Fibroblast of lung (primary cell): ENCODE results near the gene FCER1G. TPM values are rescaled to one million over a fixed set of nuclear protein-coding genes. Genes with fewer than 3 reads are reported as not detected.

Experiments
- DNase-seq, 2 donors: peaks; one replicate each; pipeline versions ENCODE4 v3.0.0 to v3.0.0-alpha.2; 2010; ENCODE audit warnings: low read depth in 2 of 2
- H2AFZ ChIP-seq: 2 replicates; pipeline ENCODE4 v1.5.1; 2012; ENCODE audit warnings: low read length, control low read depth, inconsistent platforms
- H3K27ac ChIP-seq: 2 replicates; pipeline ENCODE4 v1.5.1; 2011; ENCODE audit warnings: low read length, control low read depth; ENCODE audit not compliant: insufficient read depth
- H3K27me3 ChIP-seq: 2 replicates; pipeline ENCODE4 v1.5.1; 2011; ENCODE audit warnings: mild to moderate bottlenecking, low read length; ENCODE audit not compliant: control insufficient read depth, insufficient read depth
- H3K36me3 ChIP-seq: 2 replicates; pipeline ENCODE4 v1.5.1; 2011; ENCODE audit warnings: low read length; ENCODE audit not compliant: control insufficient read depth, insufficient read depth
- H3K4me1 ChIP-seq: 2 replicates; pipeline ENCODE4 v1.5.1; 2011; ENCODE audit warnings: low read length; ENCODE audit not compliant: control insufficient read depth, insufficient read depth; ENCODE audit errors: extremely low read depth
- H3K4me2 ChIP-seq: 2 replicates; pipeline ENCODE4 v1.5.1; 2011; ENCODE audit warnings: low read length, control low read depth; ENCODE audit not compliant: insufficient read depth; ENCODE audit errors: extremely low read depth
- H3K4me3 ChIP-seq, 4 experiments: fragments of 200-600 bp in 1 of 4; sonication (generic) in 1 of 4; replicated peaks in 1 of 4; 2 replicates each; pipeline ENCODE4 v1.5.1; 2011 to 2016; ENCODE audit warnings: low read length in 4 of 4, low read depth in 3 of 4, mild to moderate bottlenecking in 3 of 4, control low read depth in 2 of 4, inconsistent platforms in 1 of 4, mixed read lengths in 1 of 4; ENCODE audit not compliant: insufficient read depth in 1 of 4; ENCODE audit errors: control extremely low read depth in 1 of 4
- H3K79me2 ChIP-seq: 2 replicates; pipeline ENCODE4 v1.5.1; 2012; ENCODE audit warnings: mild to moderate bottlenecking, low read length, inconsistent platforms; ENCODE audit not compliant: control insufficient read depth, insufficient read depth
- H3K9ac ChIP-seq: 2 replicates; pipeline ENCODE4 v1.5.1; 2011; ENCODE audit warnings: mild to moderate bottlenecking, low read length, control low read depth; ENCODE audit not compliant: insufficient read depth
- H3K9me3 ChIP-seq: 2 replicates; pipeline ENCODE4 v1.5.1; 2012; ENCODE audit warnings: low read depth, low read length; ENCODE audit not compliant: control insufficient read depth, insufficient read depth
- H4K20me1 ChIP-seq: 2 replicates; pipeline ENCODE4 v1.5.1; 2011; ENCODE audit warnings: low read length; ENCODE audit not compliant: control insufficient read depth, insufficient read depth; ENCODE audit errors: extremely low read depth
- EZH2 ChIP-seq: IDR thresholded peaks from 2 replicates; pipeline ENCODE4 v1.5.1; 2012; ENCODE audit warnings: low read length, control low read depth, mild to moderate bottlenecking; ENCODE audit errors: missing control alignments
- polyA plus RNA-seq, 2 donors: library from polyadenylated mRNA; depleted of rRNA in 1 of 2; stranded (reverse) in 1 of 2; unstranded in 1 of 2; fragments of >200 nt; gene quantifications; 2 replicates each; pipeline ENCODE4 v1.2.1, GENCODE V29; 2011 to 2012; ENCODE audit warnings: missing spikeins in 1 of 2
- total RNA-seq: library from RNA; depleted of rRNA; stranded (reverse); fragments of >200 nt; gene quantifications from 2 replicates; pipeline ENCODE4 v1.2.1, GENCODE V29; 2014
- TF ChIP-seq, protein P1 (sequence below), 2 donors: IDR thresholded peaks in 1 of 2; conservative IDR thresholded peaks in 1 of 2; 1 replicate in 1 of 2; 2 replicates in 1 of 2; pipeline ENCODE4 v1.5.1; 2011 to 2012; ENCODE audit warnings: low read length in 2 of 2, control low read depth in 1 of 2, inconsistent platforms in 1 of 2, low read depth in 1 of 2, mild to moderate bottlenecking in 1 of 2

Gene FCER1G
- total and polyA plus RNA-seq, 2 donors (not counting 1 experiment from before 2014, with no cell fraction given), result 0.85 TPM; not detected in 1

DNA sequence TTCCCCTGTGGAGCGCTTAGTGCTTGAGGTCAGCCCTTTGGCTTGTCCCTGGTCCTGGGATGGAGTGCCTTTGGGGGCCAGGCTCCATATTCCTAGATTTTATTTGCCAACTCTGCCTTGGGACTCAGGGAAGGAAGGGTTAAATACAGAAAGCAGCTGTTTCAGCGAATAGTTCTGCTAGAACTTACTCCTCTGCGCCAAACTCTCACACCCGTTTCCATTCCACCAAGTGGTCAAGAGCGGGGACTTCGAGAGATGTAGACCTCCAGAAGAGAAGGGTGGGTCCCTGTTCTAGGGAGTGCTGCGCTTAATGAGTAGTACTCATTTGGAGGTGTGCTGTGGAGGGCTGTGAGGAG, 10.1 kb downstream of the FCER1G start:
- no peak for TF ChIP-seq EZH2
- TF ChIP-seq, protein P1, sequence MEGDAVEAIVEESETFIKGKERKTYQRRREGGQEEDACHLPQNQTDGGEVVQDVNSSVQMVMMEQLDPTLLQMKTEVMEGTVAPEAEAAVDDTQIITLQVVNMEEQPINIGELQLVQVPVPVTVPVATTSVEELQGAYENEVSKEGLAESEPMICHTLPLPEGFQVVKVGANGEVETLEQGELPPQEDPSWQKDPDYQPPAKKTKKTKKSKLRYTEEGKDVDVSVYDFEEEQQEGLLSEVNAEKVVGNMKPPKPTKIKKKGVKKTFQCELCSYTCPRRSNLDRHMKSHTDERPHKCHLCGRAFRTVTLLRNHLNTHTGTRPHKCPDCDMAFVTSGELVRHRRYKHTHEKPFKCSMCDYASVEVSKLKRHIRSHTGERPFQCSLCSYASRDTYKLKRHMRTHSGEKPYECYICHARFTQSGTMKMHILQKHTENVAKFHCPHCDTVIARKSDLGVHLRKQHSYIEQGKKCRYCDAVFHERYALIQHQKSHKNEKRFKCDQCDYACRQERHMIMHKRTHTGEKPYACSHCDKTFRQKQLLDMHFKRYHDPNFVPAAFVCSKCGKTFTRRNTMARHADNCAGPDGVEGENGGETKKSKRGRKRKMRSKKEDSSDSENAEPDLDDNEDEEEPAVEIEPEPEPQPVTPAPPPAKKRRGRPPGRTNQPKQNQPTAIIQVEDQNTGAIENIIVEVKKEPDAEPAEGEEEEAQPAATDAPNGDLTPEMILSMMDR (conservative IDR thresholded peaks at IDR 0.05 in 1 of 2, IDR thresholded peaks at IDR 0.05 in 1 of 2; ENCODE audit: low read depth in 1 of 2, low read length in 2 of 2), result no peak
- Histone ChIP-seq H4K20me1 (no peaks in the 10 kb centered on the region), H3K79me2 (no peaks in the 10 kb centered on the region), H3K9me3 (no peaks in the 10 kb centered on the region), H3K9ac (no peak overlapping the region), H3K4me2 (peak overlapping the region; percentile 59), H3K36me3 (peaks cover 8% of the 10 kb centered on the region), H3K27me3 (no peaks in the 10 kb centered on the region), H2AFZ (peak overlapping the region; percentile 84), H3K4me3 (peak overlapping the region in 1 of 4 experiments; percentile 7), H3K27ac (peak overlapping the region; percentile 9), H3K4me1 (peaks cover 6% of the 10 kb centered on the region)
- peak in 1 of 2 donors; percentile 20 for DNase-seq

DNA sequence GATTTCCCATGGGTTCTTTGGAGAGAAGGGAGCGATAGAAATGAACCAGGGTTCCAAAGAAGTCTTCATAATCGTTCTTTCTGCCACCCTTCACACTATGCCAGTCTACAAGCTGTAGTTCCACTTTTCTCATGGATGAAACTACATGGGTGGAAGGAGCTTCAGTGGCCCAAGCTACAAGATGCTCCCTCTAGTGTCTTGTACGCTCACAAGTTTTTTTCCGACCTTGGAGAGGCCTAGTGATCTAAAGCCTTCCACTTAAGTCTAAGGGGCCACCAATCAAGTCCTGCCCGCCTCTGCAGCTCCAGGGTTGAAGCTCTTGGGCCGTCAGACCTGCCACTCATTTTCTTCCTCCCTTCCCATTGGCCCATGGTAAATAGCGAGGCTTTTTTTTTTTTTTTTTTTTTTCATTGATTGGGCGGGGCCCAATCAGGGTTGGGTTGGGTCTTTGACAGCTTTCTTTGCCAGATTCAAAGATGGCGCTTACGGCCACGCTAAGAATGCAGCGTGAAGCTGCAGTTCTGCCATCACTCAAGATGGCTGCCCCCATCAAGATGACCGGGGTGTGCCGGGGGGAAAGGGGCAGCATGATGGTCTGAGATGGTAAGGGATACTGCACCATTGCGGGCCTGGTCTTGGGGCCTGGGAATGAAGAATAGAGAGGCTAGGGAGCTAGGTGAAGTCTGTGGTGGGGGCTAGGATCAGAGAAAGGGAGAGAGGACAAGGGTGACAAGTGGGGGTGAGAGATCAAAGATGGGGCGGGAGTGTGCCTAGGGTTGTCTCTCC, 10.6 kb downstream of the FCER1G start, which contains the start of gene TOMM40L:
TOMM40L (plus strand) TSS at position 527 of the 786 bp plus-strand sequence. CDS start 430 bp downstream, outside the sequence.
- no peaks in the 10 kb centered on the region for H3K79me2 ChIP-seq
- peaks cover 6% of the 10 kb centered on the region for H3K4me1 ChIP-seq
- TF ChIP-seq, protein P1 (conservative IDR thresholded peaks at IDR 0.05 in 1 of 2, IDR thresholded peaks at IDR 0.05 in 1 of 2; ENCODE audit: low read depth in 1 of 2, low read length in 2 of 2), result peak; percentile 65 to 77
- no peak for TF ChIP-seq EZH2
- peak within 1 kb of the TSS; percentile 98 for H3K4me2 ChIP-seq
- no peaks in the 10 kb centered on the region for H3K9me3 ChIP-seq
- peaks cover 8% of the 10 kb centered on the region for H3K36me3 ChIP-seq
- H2AFZ ChIP-seq, result peak within 1 kb of the TSS; percentile 96
- peak within 1 kb of the TSS; percentile 74 to 98 (median 88) for H3K4me3 ChIP-seq
- no peaks in the 10 kb centered on the region for H3K27me3 ChIP-seq
- peak within 1 kb of the TSS; percentile 62 for H3K27ac ChIP-seq
- peak; percentile 99 to 100 for DNase-seq
- H3K9ac ChIP-seq, result peak within 1 kb of the TSS; percentile 57
- no peaks in the 10 kb centered on the region for H4K20me1 ChIP-seq

DNA sequence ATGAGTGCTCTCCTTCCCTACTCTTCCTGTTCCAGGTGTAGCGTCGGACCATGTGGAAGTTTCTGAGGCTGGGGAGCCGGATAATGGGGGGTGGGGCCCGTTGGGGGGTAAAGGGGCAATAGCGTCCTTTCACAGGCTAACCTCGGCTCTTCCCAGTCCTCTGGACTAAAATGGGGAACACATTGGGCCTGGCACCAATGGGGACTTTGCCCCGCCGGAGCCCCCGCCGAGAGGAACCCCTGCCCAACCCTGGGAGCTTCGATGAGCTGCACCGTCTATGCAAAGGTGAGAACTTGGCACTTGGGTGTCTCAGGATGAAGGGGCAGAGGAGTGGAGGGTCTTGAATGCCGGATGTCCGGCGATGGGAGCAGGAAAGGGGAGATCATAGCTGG, 11.2 kb downstream of the FCER1G start:
- Histone ChIP-seq H3K27ac (peak overlapping the region; percentile 62), H3K4me3 (peak overlapping the region; percentile 74 to 98 (median 88)), H3K79me2 (no peaks in the 10 kb centered on the region), H3K4me2 (peak overlapping the region; percentile 98), H3K4me1 (peaks cover 6% of the 10 kb centered on the region), H3K36me3 (peaks cover 8% of the 10 kb centered on the region), H4K20me1 (no peaks in the 10 kb centered on the region), H3K27me3 (no peaks in the 10 kb centered on the region), H3K9me3 (no peaks in the 10 kb centered on the region), H2AFZ (peak overlapping the region; percentile 96), H3K9ac (peak overlapping the region; percentile 57)
- no peak for DNase-seq
- no peak for TF ChIP-seq EZH2
- TF ChIP-seq, protein P1 (conservative IDR thresholded peaks at IDR 0.05 in 1 of 2, IDR thresholded peaks at IDR 0.05 in 1 of 2; ENCODE audit: low read depth in 1 of 2, low read length in 2 of 2), result no peak
